GM12874 (cell line): Measurements from ENCODE around the gene LDLRAD4.

ENCODE experiments used
- TF ChIP-seq, protein P1 (sequence below): IDR thresholded peaks from 2 replicates; pipeline ENCODE4 v1.5.1; 2011; ENCODE audit warnings: low read depth, mild to moderate bottlenecking, control low read depth, low read length, moderate library complexity; ENCODE audit not compliant: insufficient read depth

LDLRAD4 gene

DNA sequence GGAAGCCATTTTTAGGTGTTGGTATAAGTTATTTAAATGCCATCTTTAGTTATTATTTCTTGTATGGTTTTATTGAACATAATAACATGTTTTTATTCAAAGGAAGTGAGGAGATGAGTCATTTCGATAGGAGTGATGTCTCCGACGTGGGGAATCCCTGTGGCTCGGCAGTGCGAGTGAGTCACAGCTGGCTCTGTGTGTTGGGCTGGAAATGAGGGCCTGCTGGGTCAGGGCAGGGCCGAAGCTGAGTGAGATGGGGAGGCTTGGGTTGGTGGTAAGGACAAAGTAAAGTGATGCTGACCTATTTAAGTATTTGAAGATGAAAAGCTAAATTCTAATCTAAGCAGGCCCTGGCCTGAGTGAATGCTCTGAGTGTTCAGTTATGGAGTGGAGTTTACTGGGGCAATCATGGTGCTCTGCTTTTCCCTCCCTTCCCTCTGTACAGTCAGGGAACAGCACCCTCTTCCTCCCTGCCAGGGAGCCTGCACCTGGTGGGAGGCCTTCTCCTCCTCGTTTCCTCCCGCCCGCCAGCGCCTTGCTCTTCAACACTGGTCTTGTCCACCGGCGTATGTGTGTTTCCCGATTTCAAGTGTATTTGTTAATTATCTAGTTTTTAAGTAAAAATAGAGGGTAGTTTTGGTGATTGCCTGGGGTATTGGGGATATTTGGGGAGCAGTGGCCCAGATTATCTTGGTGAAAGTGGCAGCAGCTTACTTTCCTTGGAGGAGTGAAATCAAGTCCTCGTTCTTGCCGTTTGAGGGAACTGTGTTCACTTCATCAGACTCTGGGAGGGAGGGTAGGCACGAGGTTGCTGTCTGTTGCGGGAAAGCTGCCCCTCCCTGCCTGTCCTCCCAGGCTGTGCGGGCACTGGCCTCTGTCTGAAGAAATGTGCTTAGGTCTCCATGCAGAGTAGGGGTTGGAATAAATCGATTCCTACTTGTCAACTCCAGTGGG lies 157.0 kb downstream of the LDLRAD4 start:
- TF ChIP-seq, protein P1, sequence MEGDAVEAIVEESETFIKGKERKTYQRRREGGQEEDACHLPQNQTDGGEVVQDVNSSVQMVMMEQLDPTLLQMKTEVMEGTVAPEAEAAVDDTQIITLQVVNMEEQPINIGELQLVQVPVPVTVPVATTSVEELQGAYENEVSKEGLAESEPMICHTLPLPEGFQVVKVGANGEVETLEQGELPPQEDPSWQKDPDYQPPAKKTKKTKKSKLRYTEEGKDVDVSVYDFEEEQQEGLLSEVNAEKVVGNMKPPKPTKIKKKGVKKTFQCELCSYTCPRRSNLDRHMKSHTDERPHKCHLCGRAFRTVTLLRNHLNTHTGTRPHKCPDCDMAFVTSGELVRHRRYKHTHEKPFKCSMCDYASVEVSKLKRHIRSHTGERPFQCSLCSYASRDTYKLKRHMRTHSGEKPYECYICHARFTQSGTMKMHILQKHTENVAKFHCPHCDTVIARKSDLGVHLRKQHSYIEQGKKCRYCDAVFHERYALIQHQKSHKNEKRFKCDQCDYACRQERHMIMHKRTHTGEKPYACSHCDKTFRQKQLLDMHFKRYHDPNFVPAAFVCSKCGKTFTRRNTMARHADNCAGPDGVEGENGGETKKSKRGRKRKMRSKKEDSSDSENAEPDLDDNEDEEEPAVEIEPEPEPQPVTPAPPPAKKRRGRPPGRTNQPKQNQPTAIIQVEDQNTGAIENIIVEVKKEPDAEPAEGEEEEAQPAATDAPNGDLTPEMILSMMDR: no peak

DNA sequence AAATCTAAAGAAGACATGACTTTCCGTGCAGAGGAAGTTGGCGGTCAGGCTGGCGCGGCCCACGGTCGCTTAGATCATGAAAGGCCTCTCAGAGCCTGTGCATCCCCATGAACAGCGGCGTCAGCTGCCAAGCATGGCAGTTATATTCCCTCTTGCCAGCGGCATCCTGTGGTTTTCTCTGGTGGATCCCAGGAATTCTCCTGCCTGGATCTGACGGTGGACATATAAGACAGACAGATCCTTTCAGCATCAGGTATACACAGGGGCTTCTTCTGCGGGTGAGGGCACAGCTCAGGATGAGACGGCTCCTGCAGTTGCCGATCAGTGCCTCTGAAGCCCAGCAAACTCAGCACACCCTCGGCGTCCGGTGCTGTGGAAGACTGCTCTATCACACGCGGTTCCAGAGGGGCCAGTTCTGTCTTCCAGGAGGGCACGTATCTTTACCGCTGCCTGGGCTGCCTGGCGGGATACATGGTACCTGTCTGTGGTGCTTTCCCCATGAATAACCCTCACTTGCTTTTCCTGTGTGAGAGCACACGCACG lies 157.8 kb downstream of the LDLRAD4 start:
- TF ChIP-seq, protein P1: no peak

DNA sequence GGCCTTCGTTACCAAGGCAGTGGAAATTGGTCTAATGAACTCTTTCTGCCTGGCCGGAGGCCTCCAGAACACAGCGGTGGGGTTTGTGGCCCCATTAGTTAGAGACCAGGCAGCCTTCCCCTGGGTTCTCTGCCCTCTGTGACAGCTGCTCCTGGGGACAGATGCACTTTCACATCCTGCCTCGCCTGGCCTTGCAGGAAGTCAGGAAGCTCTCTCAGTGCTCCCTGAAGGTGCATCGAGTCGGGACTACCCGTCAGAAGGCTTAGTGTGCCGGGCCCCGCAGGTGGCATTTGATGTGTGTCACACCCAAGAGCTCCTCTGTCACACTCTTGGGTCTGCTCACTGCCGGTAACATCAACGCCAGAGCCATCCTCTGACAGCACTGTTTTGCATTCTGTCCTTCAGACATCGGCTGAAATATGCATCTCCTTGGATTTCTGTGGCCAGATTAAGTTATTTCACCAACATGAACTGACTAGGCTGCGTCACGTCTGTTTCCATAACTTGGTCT lies 158.3 kb downstream of the LDLRAD4 start:
- TF ChIP-seq, protein P1: no peak

DNA sequence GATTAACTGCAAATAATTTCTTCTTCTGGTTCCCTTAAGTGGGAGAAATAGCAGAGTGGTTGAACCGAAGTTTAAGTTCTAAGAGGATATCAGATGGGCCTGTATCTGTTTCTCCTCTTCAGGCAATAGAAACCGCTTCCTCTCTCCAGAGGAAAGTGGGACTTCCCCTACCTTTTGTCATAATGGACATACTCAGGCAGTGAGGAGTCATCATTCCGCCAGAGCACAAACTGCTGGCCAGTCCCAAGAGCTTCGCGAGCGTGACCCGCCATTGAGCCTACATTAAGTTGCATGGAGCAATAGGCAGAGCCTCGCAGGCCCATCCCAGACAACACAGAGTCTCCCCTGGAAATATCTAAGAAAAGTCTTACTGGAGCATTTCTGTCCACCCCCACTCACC lies 158.9 kb downstream of the LDLRAD4 start:
- TF ChIP-seq, protein P1: no peak

DNA sequence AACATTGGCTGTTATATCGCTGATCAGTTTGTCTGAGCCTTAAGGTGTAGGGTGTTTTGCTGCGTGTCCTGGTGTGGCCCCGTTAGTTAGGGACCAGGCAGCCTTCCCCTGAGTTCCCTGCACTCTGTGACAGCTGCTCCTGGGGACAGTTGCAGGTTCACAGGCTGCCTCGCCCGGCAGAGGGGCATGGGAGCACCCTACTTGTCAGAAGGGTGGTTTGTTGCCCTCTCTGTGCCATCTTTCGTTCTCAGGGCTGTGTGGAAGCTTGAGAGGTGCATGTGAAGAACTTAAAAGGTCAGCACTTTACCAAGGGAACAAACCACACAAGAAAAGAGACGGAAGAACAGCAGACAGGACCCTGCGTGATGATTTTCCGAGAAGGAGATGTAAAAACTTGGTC lies 159.6 kb downstream of the LDLRAD4 start:
- TF ChIP-seq, protein P1: no peak

DNA sequence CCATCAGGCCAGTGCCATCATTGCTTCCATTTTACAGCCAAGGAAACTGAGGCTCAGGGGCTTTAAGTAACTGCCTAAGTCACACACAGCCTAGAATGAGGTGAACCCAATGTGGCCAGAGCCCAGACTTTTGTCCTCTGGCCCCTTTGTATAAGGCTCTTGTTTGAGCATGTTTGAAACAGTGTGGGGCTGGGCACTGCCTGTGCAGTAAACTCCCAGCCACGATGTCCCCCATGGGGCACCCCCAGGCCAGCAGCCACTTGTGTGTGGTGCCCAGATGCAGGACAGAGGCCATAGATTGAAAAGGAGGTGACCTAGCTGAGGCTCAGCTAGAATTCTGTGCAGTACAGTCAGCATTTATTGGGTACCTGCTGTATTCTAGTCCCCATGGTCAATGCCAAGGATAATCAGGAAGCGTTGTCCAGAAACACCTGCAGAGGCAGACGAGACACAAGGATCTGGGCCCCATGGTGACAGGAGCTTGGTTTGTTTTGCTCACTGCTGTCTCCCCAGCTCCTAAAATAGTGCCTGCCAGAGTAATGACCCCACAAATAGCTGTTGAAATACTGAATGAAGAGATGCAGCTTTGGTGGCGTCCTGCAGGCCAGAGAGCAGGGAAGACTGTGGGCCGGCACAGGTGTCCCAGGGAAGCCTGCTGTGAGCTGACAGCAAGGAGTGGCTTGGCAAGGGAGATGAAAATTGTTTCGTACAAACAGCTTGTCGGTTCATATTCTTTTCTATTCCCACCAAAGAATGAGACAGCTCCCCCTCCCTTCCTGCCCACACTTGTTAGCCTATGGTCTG lies 160.7 kb downstream of the LDLRAD4 start:
- TF ChIP-seq, protein P1: no peak
